CD14-positive monocyte (primary cell): ENCODE measurements around the gene AMY1B. TPM values are rescaled to one million over a fixed set of nuclear protein-coding genes. Genes with fewer than 3 reads are reported as not detected.
"Not testable (repeated sequence)": the region's sequence is repeated elsewhere in the genome, so short reads cannot be mapped to it uniquely, and the experiment has no call there.

Source experiments
- DNase-seq, 3 donors: peaks; one replicate each; pipeline ENCODE4 v3.0.0-alpha.2; 2011 to 2022
- H2AFZ ChIP-seq: 2 replicates; pipeline ENCODE4 v1.6.0; 2012; ENCODE audit warnings: mild to moderate bottlenecking, low read depth, low read length, inconsistent platforms; ENCODE audit not compliant: insufficient read depth, poor library complexity, severe bottlenecking
- H3K27ac ChIP-seq, 2 donors: 1 replicate in 1 of 2; 2 replicates in 1 of 2; pipeline ENCODE4 v1.5.1; 2012 to 2013; ENCODE audit warnings: low read length in 2 of 2, control low read depth in 1 of 2, inconsistent platforms in 1 of 2, low read depth in 1 of 2, mild to moderate bottlenecking in 1 of 2
- H3K27me3 ChIP-seq, 2 donors: one replicate each; pipeline versions ENCODE4 v1.6.0 to v1.6.1; 2011 to 2013; ENCODE audit warnings: low read length in 2 of 2; ENCODE audit not compliant: control insufficient read depth in 2 of 2, insufficient read depth in 2 of 2
- H3K36me3 ChIP-seq, 2 donors: replicated peaks in 1 of 2; 1 replicate in 1 of 2; 2 replicates in 1 of 2; pipeline versions ENCODE4 v1.5.1 to v1.6.1; 2012 to 2013; ENCODE audit warnings: low read length in 2 of 2, control low read depth in 1 of 2, inconsistent platforms in 1 of 2, mild to moderate bottlenecking in 1 of 2; ENCODE audit not compliant: insufficient read depth in 2 of 2, control insufficient read depth in 1 of 2
- H3K4me1 ChIP-seq, 2 donors: 1 replicate in 1 of 2; 2 replicates in 1 of 2; pipeline versions ENCODE4 v1.5.1 to v1.6.1; 2012 to 2013; ENCODE audit warnings: low read length in 2 of 2, control low read depth in 1 of 2, inconsistent platforms in 1 of 2, mild to moderate bottlenecking in 1 of 2, moderate library complexity in 1 of 2; ENCODE audit not compliant: insufficient read depth in 2 of 2, control insufficient read depth in 1 of 2
- H3K4me2 ChIP-seq: replicated peaks from 2 replicates; pipeline ENCODE3; 2012; ENCODE audit warnings: low read length, moderate library complexity, mild to moderate bottlenecking; ENCODE audit not compliant: poor library complexity, severe bottlenecking; ENCODE audit errors: extremely low read depth
- H3K4me3 ChIP-seq, 3 experiments: fragments of 200-600 bp in 1 of 3; sonication (generic) in 1 of 3; replicated peaks in 1 of 3; 1 replicate in 2 of 3; 2 replicates in 1 of 3; pipeline ENCODE4 v1.5.1; 2011 to 2013; ENCODE audit warnings: low read length in 3 of 3, mild to moderate bottlenecking in 3 of 3, control low read depth in 2 of 3, low read depth in 2 of 3, inconsistent platforms in 1 of 3, moderate library complexity in 1 of 3
- H3K79me2 ChIP-seq: 2 replicates; pipeline ENCODE4 v1.6.0; 2012; ENCODE audit warnings: mild to moderate bottlenecking, control low read depth, inconsistent platforms, low read length, moderate library complexity; ENCODE audit not compliant: insufficient read depth
- H3K9ac ChIP-seq: 2 replicates; pipeline ENCODE4 v1.6.0; 2017; ENCODE audit warnings: low read length, mild to moderate bottlenecking; ENCODE audit not compliant: insufficient read depth, poor library complexity, severe bottlenecking
- H3K9me3 ChIP-seq, 2 donors: replicated peaks in 1 of 2; 1 replicate in 1 of 2; 2 replicates in 1 of 2; pipeline versions ENCODE4 v1.5.1 to v1.6.1; 2012 to 2013; ENCODE audit warnings: low read length in 2 of 2, control low read depth in 1 of 2; ENCODE audit not compliant: control insufficient read depth in 1 of 2, insufficient read depth in 1 of 2
- H4K20me1 ChIP-seq: 2 replicates; pipeline ENCODE4 v1.6.0; 2012; ENCODE audit warnings: mild to moderate bottlenecking, low read length, control low read depth, moderate library complexity; ENCODE audit not compliant: insufficient read depth
- H3K27ac Mint-ChIP-seq, 7 donors: one replicate each; pipeline ENCODE4 v1.8.0; 2020; ENCODE audit warnings: mild to moderate bottlenecking in 7 of 7, mixed read lengths in 7 of 7, moderate library complexity in 6 of 7, inconsistent platforms in 2 of 7
- H3K27me3 Mint-ChIP-seq, 3 donors: one replicate each; pipeline ENCODE4 v1.8.0; 2021 to 2022; ENCODE audit warnings: low read depth in 3 of 3, mild to moderate bottlenecking in 3 of 3, mixed read lengths in 3 of 3, moderate library complexity in 3 of 3, inconsistent platforms in 1 of 3
- H3K36me3 Mint-ChIP-seq, 2 donors: one replicate each; pipeline ENCODE4 v1.8.0; 2020; ENCODE audit warnings: mixed read lengths in 2 of 2, inconsistent platforms in 1 of 2, mild to moderate bottlenecking in 1 of 2
- H3K4me1 Mint-ChIP-seq: one replicate; pipeline ENCODE4 v1.8.0; 2020; ENCODE audit warnings: mild to moderate bottlenecking, mixed read lengths
- H3K4me3 Mint-ChIP-seq, 2 donors: one replicate each; pipeline ENCODE4 v1.8.0; 2020; ENCODE audit warnings: mild to moderate bottlenecking in 2 of 2, mixed read lengths in 2 of 2, moderate library complexity in 1 of 2
- H3K9me3 Mint-ChIP-seq, 7 donors: one replicate each; pipeline ENCODE4 v1.8.0; 2020 to 2022; ENCODE audit warnings: mixed read lengths in 7 of 7, mild to moderate bottlenecking in 6 of 7, moderate library complexity in 6 of 7, inconsistent platforms in 2 of 7
- WGBS: methylation state at CpG from one replicate; pipeline ENCODE4 v1.1.5; 2013; ENCODE audit warnings: missing lambda C conversion rate; ENCODE audit not compliant: insufficient coverage; 5-methylcytosine and 5-hydroxymethylcytosine counted together
- intact Hi-C, 2 donors: fragments of 100-400 bp; cut with micrococcal nuclease; formaldehyde crosslinking; loops; one replicate each; pipeline versions ENCODE4 v1.15.0 to v1.15.1; 2023
- polyA plus RNA-seq, 3 donors: library from polyadenylated mRNA; depleted of rRNA in 1 of 3; unstranded in 2 of 3; stranded (reverse) in 1 of 3; fragments of 300-500 nt in 2 of 3; fragments of >200 nt in 1 of 3; fragmentation: Illumina TruSeq in 2 of 3; gene quantifications; 1 replicate in 2 of 3; 2 replicates in 1 of 3; pipeline ENCODE4 v1.2.3, GENCODE V29; 2012 to 2021
- small RNA-seq: library from RNA; depleted of rRNA; stranded (forward); fragments of <200 nt; gene quantifications from one replicate; pipeline ENCODE3, GENCODE V24; 2012; ENCODE audit warnings: low read depth; ENCODE audit not compliant: insufficient read length

The AMY1B gene
- polyA plus RNA-seq, 3 donors, result not detected

GRCh38 chr1:103650305-103650704 is 45.7 kb downstream of the AMY1B start:
- no CpG with 5 or more reads among the region's 3 CpGs for WGBS
- H3K4me1 ChIP-seq, intact Hi-C loops: not testable (repeated sequence)

GRCh38 chr1:103643908-103644307 is 52.1 kb downstream of the AMY1B start:
- H3K27me3 Mint-ChIP-seq, H3K36me3 ChIP-seq, H3K4me1 ChIP-seq, intact Hi-C loops, H3K79me2 ChIP-seq, H3K36me3 Mint-ChIP-seq, H3K27me3 ChIP-seq, DNase-seq, H3K4me1 Mint-ChIP-seq, H3K27ac Mint-ChIP-seq, H3K4me3 ChIP-seq, H3K4me3 Mint-ChIP-seq, H4K20me1 ChIP-seq, H3K9me3 ChIP-seq, H2AFZ ChIP-seq, H3K27ac ChIP-seq, H3K4me2 ChIP-seq, H3K9me3 Mint-ChIP-seq, H3K9ac ChIP-seq: not testable (repeated sequence)
- WGBS, result no CpG with 5 or more reads among the region's 3 CpGs

More at GRCh38 chr1:103650305-103650704, 45.7 kb downstream of the AMY1B start:
- DNase-seq, H3K9ac ChIP-seq, H3K9me3 Mint-ChIP-seq, H2AFZ ChIP-seq, H3K79me2 ChIP-seq, H3K4me3 ChIP-seq, H3K36me3 Mint-ChIP-seq, H3K9me3 ChIP-seq, H3K4me3 Mint-ChIP-seq, H3K4me1 Mint-ChIP-seq, H3K27me3 Mint-ChIP-seq, H3K4me2 ChIP-seq, H4K20me1 ChIP-seq, H3K27ac Mint-ChIP-seq, H3K36me3 ChIP-seq, H3K27ac ChIP-seq, H3K27me3 ChIP-seq: not testable (repeated sequence)

- H3K27me3 ChIP-seq, H3K4me1 Mint-ChIP-seq, H3K4me3 Mint-ChIP-seq, H3K4me1 ChIP-seq, H2AFZ ChIP-seq, H3K4me2 ChIP-seq, H3K9ac ChIP-seq, H3K4me3 ChIP-seq, DNase-seq, H3K36me3 Mint-ChIP-seq, H3K9me3 Mint-ChIP-seq, H3K36me3 ChIP-seq, H3K27me3 Mint-ChIP-seq, H3K27ac ChIP-seq, H3K79me2 ChIP-seq, H3K27ac Mint-ChIP-seq, H4K20me1 ChIP-seq, intact Hi-C loops, H3K9me3 ChIP-seq: not testable (repeated sequence)
- WGBS, result no CpG with 5 or more reads among the region's 3 CpGs
Observed at GRCh38 chr1:103641194-103641593, 54.8 kb downstream of the AMY1B start.

Small RNA genes within 50 kb of the gene (small RNA-seq; reads per million reads assigned to genes)
- not detected for gene AC105272.1

Other genes with a start within 250 kb of the AMY1B start
- gene RNPC3, start 170.5 kb downstream of the AMY1B start, polyA plus RNA-seq, result 10 to 100 TPM in 1 of 3 donors, 1 to 10 TPM in 2; 8.0 to 29.6 (median 9.1) TPM
- gene AMY2B, start 124.6 kb downstream of the AMY1B start, polyA plus RNA-seq, result 10 to 100 TPM in 1 of 3 donors, 1 to 10 TPM in 2; 1.9 to 31.1 (median 2.0) TPM
- not detected for gene AMY2A, start 78.8 kb downstream of the AMY1B start, polyA plus RNA-seq
- not detected for gene AMY1A, start 40.5 kb downstream of the AMY1B start, polyA plus RNA-seq
- gene AMY1C, start 53.7 kb upstream of the AMY1B start, polyA plus RNA-seq, result not detected